GM23338 (cell line): ENCODE measurements around the gene LPCAT3. TPM values are rescaled to one million over a fixed set of nuclear protein-coding genes. Genes with fewer than 3 reads are reported as not detected.

ENCODE experiments used
- ATAC-seq: fragments of 200-7000 bp; cut with Tn5 transposase; 3 replicates; pipeline ENCODE4 v1.9.1; 2020
- DNase-seq: peaks from one replicate; pipeline ENCODE4 v3.0.0-alpha.2; 2015; ENCODE audit warnings: low spot score
- H2AFZ ChIP-seq: fragments of 200-600 bp; sonication (generic); 2 replicates; pipeline ENCODE4 v1.8.0; 2016; ENCODE audit warnings: antibody characterized with exemption, mild to moderate bottlenecking, moderate library complexity
- H3F3A ChIP-seq: fragments of 200-600 bp; sonication (generic); replicated peaks from 2 replicates; pipeline ENCODE4 v1.8.0; 2017; ENCODE audit warnings: antibody characterized with exemption, mixed run types, low read depth
- H3K27ac ChIP-seq: fragments of 200-600 bp; sonication (generic); 2 replicates; pipeline ENCODE4 v1.6.1; 2016; ENCODE audit warnings: low read depth
- H3K27me3 ChIP-seq: fragments of 200-600 bp; sonication (generic); 2 replicates; pipeline ENCODE4 v1.8.0; 2016; ENCODE audit warnings: mild to moderate bottlenecking, mixed run types, moderate library complexity; ENCODE audit not compliant: insufficient read depth
- H3K36me3 ChIP-seq: fragments of 200-600 bp; sonication (generic); 2 replicates; pipeline ENCODE4 v1.8.0; 2016; ENCODE audit warnings: mild to moderate bottlenecking; ENCODE audit not compliant: insufficient read depth
- H3K4me1 ChIP-seq: fragments of 200-600 bp; sonication (generic); 2 replicates; pipeline ENCODE4 v1.8.0; 2016; ENCODE audit warnings: mild to moderate bottlenecking, moderate library complexity; ENCODE audit not compliant: insufficient read depth
- H3K4me2 ChIP-seq: fragments of 200-600 bp; sonication (generic); 2 replicates; pipeline ENCODE4 v1.7.1; 2017; ENCODE audit warnings: mixed run types
- H3K4me3 ChIP-seq: fragments of 200-600 bp; sonication (generic); 2 replicates; pipeline ENCODE4 v1.6.1; 2016; ENCODE audit warnings: mixed run types
- H3K79me2 ChIP-seq: fragments of 200-600 bp; sonication (generic); replicated peaks from 2 replicates; pipeline ENCODE4 v1.8.0; 2017; ENCODE audit warnings: mild to moderate bottlenecking; ENCODE audit not compliant: insufficient read depth
- H3K9me2 ChIP-seq: fragments of 200-600 bp; sonication (generic); 2 replicates; pipeline ENCODE4 v1.8.0; 2017; ENCODE audit not compliant: insufficient read depth
- H4K20me1 ChIP-seq: fragments of 200-600 bp; sonication (generic); replicated peaks from 2 replicates; pipeline ENCODE4 v1.8.0; 2017; ENCODE audit warnings: mild to moderate bottlenecking; ENCODE audit not compliant: insufficient read depth
- H3K27ac Mint-ChIP-seq: 2 replicates; pipeline ENCODE4 v1.8.0; 2020; ENCODE audit warnings: inconsistent platforms, mild to moderate bottlenecking, moderate library complexity, mixed read lengths
- H3K27me3 Mint-ChIP-seq: 3 replicates; pipeline ENCODE4 v1.8.0; 2022; ENCODE audit warnings: low read depth, mild to moderate bottlenecking, moderate library complexity, mixed read lengths, inconsistent platforms; ENCODE audit not compliant: insufficient read depth, poor library complexity
- H3K36me3 Mint-ChIP-seq: 3 replicates; pipeline ENCODE4 v1.8.0; 2021; ENCODE audit warnings: low read depth, mild to moderate bottlenecking, inconsistent platforms, moderate library complexity, mixed read lengths
- H3K4me1 Mint-ChIP-seq: 3 replicates; pipeline ENCODE4 v1.8.0; 2020; ENCODE audit warnings: mild to moderate bottlenecking, inconsistent platforms, mixed read lengths
- H3K4me3 Mint-ChIP-seq: 3 replicates; pipeline ENCODE4 v1.8.0; 2021; ENCODE audit warnings: moderate library complexity, mild to moderate bottlenecking, inconsistent platforms, mixed read lengths
- H3K9me3 Mint-ChIP-seq: 3 replicates; pipeline ENCODE4 v1.8.0; 2020; ENCODE audit warnings: moderate library complexity, mild to moderate bottlenecking, inconsistent platforms, mixed read lengths
- CREB1 ChIP-seq: fragments of 250-450 bp; sonication (Bioruptor Pico); IDR thresholded peaks from 2 replicates; pipeline ENCODE4 v1.5.0; 2020; ENCODE audit warnings: low read depth, mild to moderate bottlenecking, moderate library complexity
- CTCF ChIP-seq, 2 experiments: fragments of 200-600 bp in 1 of 2; sonication (generic) in 1 of 2; conservative IDR thresholded peaks; 2 replicates each; pipeline versions ENCODE4 v1.5.1 to v1.6.1; 2016 to 2017; ENCODE audit warnings: antibody characterized with exemption in 2 of 2, low read depth in 2 of 2, mild to moderate bottlenecking in 2 of 2, moderate library complexity in 1 of 2
- ETS1 ChIP-seq: IDR thresholded peaks from 2 replicates; pipeline ENCODE4 v1.6.1; 2016; ENCODE audit warnings: antibody characterized with exemption
- EZH2 ChIP-seq: fragments of 200-600 bp; sonication (generic); IDR thresholded peaks from one replicate; pipeline ENCODE4 v1.8.0; 2017; ENCODE audit warnings: antibody characterized with exemption, mild to moderate bottlenecking, low read depth; ENCODE audit not compliant: unreplicated experiment
- EZH2phosphoT487 ChIP-seq: fragments of 200-600 bp; sonication (generic); IDR thresholded peaks from one replicate; pipeline ENCODE4 v1.8.1; 2018; ENCODE audit warnings: antibody characterized with exemption; ENCODE audit not compliant: unreplicated experiment
- JUNB ChIP-seq: IDR thresholded peaks from one replicate; pipeline ENCODE4 v1.6.1; 2016; ENCODE audit warnings: antibody characterized with exemption; ENCODE audit not compliant: unreplicated experiment
- NANOG ChIP-seq: IDR thresholded peaks from 2 replicates; pipeline ENCODE4 v1.6.1; 2016; ENCODE audit warnings: antibody characterized with exemption, borderline replicate concordance
- POLR2AphosphoS5 ChIP-seq: IDR thresholded peaks from 2 replicates; pipeline ENCODE4 v1.6.1; 2016; ENCODE audit warnings: antibody characterized with exemption, low read depth
- REST ChIP-seq: IDR thresholded peaks from one replicate; pipeline ENCODE4 v1.6.1; 2018; ENCODE audit warnings: antibody characterized with exemption; ENCODE audit not compliant: unreplicated experiment
- STAT1 ChIP-seq: IDR thresholded peaks from one replicate; pipeline ENCODE4 v1.6.1; 2016; ENCODE audit warnings: antibody characterized with exemption; ENCODE audit not compliant: unreplicated experiment
- ZNF114 ChIP-seq: fragments of 250-450 bp; sonication (Bioruptor Pico); IDR thresholded peaks from 2 replicates; pipeline ENCODE4 v1.5.0; 2020; ENCODE audit warnings: mild to moderate bottlenecking, moderate library complexity
- ZNF331 ChIP-seq: fragments of 250-450 bp; sonication (Bioruptor Pico); IDR thresholded peaks from 2 replicates; pipeline ENCODE4 v1.5.0; 2020; ENCODE audit warnings: low read depth, mild to moderate bottlenecking, moderate library complexity
- ZNF462 ChIP-seq: fragments of 250-450 bp; sonication (Bioruptor Pico); IDR thresholded peaks from 2 replicates; pipeline ENCODE4 v1.5.0; 2020; ENCODE audit warnings: mild to moderate bottlenecking, moderate library complexity
- polyA plus RNA-seq: library from polyadenylated mRNA; unstranded; fragments of >200 nt; fragmentation: Nextera tagmentation; extraction: Ambion mirVana; gene quantifications from 2 replicates; pipeline ENCODE4 v1.2.1, GENCODE V29; 2016
- total RNA-seq: library from RNA; depleted of rRNA; stranded (reverse); fragments of >200 nt; shearing (Covaris generic); gene quantifications from 2 replicates; pipeline ENCODE4 v1.2.3, GENCODE V29; 2014

The LPCAT3 gene
- total and polyA plus RNA-seq, 2 experiments from 2014 or later: 21.4 to 51.5 TPM

- peak overlapping the region; percentile 61 for H3K27ac Mint-ChIP-seq
- DNase-seq (peak; percentile 34), ATAC-seq (peak; percentile 75)
- Histone ChIP-seq H3K36me3 (peaks cover 11% of the 10 kb centered on the region), H3K4me1 (no peaks in the 10 kb centered on the region; the same call in 1 of the 2 replicates), H2AFZ (no peak overlapping the region), H3K27ac (no peak overlapping the region; the same call in 1 of the 2 replicates), H3F3A (peaks cover 7% of the 10 kb centered on the region; the same call in 1 of the 2 replicates), H4K20me1 (peaks cover 9% of the 10 kb centered on the region), H3K4me3 (no peak overlapping the region), H3K9me2 (no peaks in the 10 kb centered on the region), H3K79me2 (no peaks in the 10 kb centered on the region), H3K4me2 (no peak overlapping the region), H3K27me3 (no peaks in the 10 kb centered on the region)
- peak overlapping the region; percentile 15; the same call in 1 of the 3 replicates for H3K4me3 Mint-ChIP-seq
- H3K4me1 Mint-ChIP-seq: peaks cover 25% of the 10 kb centered on the region
- TF ChIP-seq REST (no peak), NANOG (no peak), EZH2 (no peak), ZNF114 (CRISPR knock-in tag) (no peak), POLR2AphosphoS5 (no peak), ZNF462 (CRISPR knock-in tag) (no peak), JUNB (no peak), STAT1 (no peak), ETS1 (no peak), CTCF (conservative IDR thresholded peaks at IDR 0.05; ENCODE audit: low read depth in 2 of 2) (no peak), CREB1 (CRISPR knock-in tag) (no peak), EZH2phosphoT487 (no peak), ZNF331 (no peak)
- H3K27me3 Mint-ChIP-seq: peaks cover 4% of the 10 kb centered on the region
- no peaks in the 10 kb centered on the region for H3K9me3 Mint-ChIP-seq
- H3K36me3 Mint-ChIP-seq: peaks cover 46% of the 10 kb centered on the region
Observed at GRCh38 chr12:6982532-6982931, 35.7 kb downstream of the LPCAT3 start.
